ENCODE results near the gene FCHSD2. TPM values are rescaled to one million over a fixed set of nuclear protein-coding genes. Genes with fewer than 3 reads are reported as not detected.
A peak's percentile ranks its signal among the peaks of the same experiment; 100 is the strongest.

The FCHSD2 gene
- polyA plus RNA-seq, 3 donors = 14.5 to 43.5 (median 16.6) TPM

DNA sequence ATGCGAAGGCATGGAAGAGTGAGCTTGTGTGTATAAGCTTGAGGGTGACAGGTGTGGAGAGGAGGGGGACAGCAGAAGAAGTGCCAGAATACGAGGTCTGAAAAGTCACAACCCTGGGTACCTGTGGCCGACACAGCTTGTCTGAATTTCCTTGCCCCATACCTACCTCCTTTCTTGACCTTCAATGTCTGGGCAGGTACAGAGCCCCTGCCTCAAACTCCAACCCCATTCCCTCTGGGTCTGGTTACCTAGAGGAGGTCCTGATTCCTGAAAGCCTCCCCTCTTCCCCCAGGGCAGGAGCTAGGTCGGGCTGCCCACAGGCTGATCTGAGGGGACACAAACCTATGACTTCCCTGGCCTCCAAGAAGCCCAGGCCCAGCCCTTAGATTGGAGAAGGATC lies 36.6 kb upstream of the FCHSD2 start:
- Mint-ChIP-seq H3K27ac (peak overlapping the region in 1 of 7 donors; percentile 1), H3K27me3 (ENCODE audit: low read depth in 3 of 3) (peaks cover 0 to 4% (median 4%) of the 10 kb centered on the region in 3 donors), H3K9me3 (peaks cover 0 to 3% (median 0%) of the 10 kb centered on the region in 7 donors)

DNA sequence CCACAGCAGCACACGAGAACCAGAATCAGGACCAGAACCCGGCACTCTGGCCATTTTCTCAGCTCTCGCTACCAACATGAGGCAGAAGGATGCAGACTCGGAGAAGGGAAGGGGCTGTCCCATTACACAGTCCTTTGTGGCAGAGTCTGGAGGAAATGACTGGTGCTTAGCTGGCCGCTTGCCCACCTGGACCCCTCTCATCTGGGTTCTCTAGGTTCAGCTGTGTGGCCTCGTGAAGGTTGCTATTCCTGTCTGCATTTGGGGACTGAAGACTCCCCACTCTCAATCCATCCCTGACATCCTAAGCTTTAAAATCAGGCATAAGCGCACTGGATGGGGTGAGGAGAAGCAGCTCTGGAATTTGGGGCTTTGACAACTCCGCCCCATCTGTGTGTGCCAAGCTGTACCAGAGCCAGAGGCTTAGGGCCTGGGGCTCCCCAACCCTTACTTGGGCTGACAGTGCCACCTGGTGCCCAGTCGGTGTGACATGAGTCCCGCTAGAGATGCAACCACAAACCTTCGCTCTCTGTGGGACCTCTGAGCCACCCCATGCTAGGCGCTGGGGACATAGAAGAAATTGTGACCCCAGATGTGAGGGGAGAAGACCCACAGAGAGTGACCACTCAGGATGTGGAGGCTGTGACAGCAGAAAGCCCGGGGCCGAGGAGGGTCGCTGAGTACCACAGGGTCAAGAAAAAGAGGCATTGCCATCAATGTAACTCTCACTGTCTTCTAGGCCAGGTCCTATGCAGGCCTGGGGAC lies 35.8 kb upstream of the FCHSD2 start:
- Histone ChIP-seq H3K4me1 (ENCODE audit: control insufficient read depth in 1 of 2, insufficient read depth in 2 of 2, low read length in 2 of 2) (peaks cover 7 to 9% of the 10 kb centered on the region in 2 donors), H3K79me2 (ENCODE audit: insufficient read depth, low read length) (no peaks in the 10 kb centered on the region), H3K9ac (ENCODE audit: insufficient read depth, low read length, poor library complexity, severe bottlenecking) (no peak overlapping the region), H3K4me2 (replicated peaks; ENCODE audit: extremely low read depth, low read length, poor library complexity, severe bottlenecking) (no peak overlapping the region), H3K27me3 (ENCODE audit: control insufficient read depth in 2 of 2, insufficient read depth in 2 of 2, low read length in 2 of 2) (no peaks in the 10 kb centered on the region), H4K20me1 (ENCODE audit: insufficient read depth, low read length) (no peaks in the 10 kb centered on the region), H3K9me3 (replicated peaks in 1 of 2; ENCODE audit: control insufficient read depth in 1 of 2, insufficient read depth in 1 of 2, low read length in 2 of 2) (no peaks in the 10 kb centered on the region), H3K4me3 (replicated peaks in 1 of 3; ENCODE audit: low read depth in 2 of 3, low read length in 3 of 3) (no peak overlapping the region), H3K27ac (ENCODE audit: low read depth in 1 of 2, low read length in 2 of 2) (no peak overlapping the region), H3K36me3 (replicated peaks in 1 of 2; ENCODE audit: control insufficient read depth in 1 of 2, insufficient read depth in 2 of 2, low read length in 2 of 2) (no peaks in the 10 kb centered on the region), H2AFZ (ENCODE audit: insufficient read depth, low read depth, low read length, poor library complexity, severe bottlenecking) (peak overlapping the region; percentile 64)
- peak; percentile 70 to 85 (median 81) for DNase-seq
- Mint-ChIP-seq H3K27ac (peak overlapping the region in 1 of 7 donors; percentile 1), H3K4me3 (no peak overlapping the region), H3K4me1 (peaks cover 16% of the 10 kb centered on the region), H3K9me3 (peaks cover 0 to 3% (median 0%) of the 10 kb centered on the region in 7 donors), H3K27me3 (ENCODE audit: low read depth in 3 of 3) (peaks cover 0 to 4% (median 4%) of the 10 kb centered on the region in 3 donors), H3K36me3 (no peaks in the 10 kb centered on the region)
- TF ChIP-seq, protein P1, sequence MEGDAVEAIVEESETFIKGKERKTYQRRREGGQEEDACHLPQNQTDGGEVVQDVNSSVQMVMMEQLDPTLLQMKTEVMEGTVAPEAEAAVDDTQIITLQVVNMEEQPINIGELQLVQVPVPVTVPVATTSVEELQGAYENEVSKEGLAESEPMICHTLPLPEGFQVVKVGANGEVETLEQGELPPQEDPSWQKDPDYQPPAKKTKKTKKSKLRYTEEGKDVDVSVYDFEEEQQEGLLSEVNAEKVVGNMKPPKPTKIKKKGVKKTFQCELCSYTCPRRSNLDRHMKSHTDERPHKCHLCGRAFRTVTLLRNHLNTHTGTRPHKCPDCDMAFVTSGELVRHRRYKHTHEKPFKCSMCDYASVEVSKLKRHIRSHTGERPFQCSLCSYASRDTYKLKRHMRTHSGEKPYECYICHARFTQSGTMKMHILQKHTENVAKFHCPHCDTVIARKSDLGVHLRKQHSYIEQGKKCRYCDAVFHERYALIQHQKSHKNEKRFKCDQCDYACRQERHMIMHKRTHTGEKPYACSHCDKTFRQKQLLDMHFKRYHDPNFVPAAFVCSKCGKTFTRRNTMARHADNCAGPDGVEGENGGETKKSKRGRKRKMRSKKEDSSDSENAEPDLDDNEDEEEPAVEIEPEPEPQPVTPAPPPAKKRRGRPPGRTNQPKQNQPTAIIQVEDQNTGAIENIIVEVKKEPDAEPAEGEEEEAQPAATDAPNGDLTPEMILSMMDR (IDR thresholded peaks at IDR 0.05) = peak; percentile 87
- intact Hi-C loops (cut with micrococcal nuclease) = loop anchor here (2.0 to 10.0 kb wide), 6 partner anchors 255 to 493 kb away; no protein-coding TSS in a partner anchor
- WGBS (ENCODE audit: insufficient coverage) = 39% methylated on average over 10 of the region's 15 CpGs

More for the DNA sequence above, 36.6 kb upstream of the FCHSD2 start:
- DNase-seq = no peak
- no peaks in the 10 kb centered on the region for H3K27me3 ChIP-seq (ENCODE audit: control insufficient read depth in 2 of 2, insufficient read depth in 2 of 2, low read length in 2 of 2)
- H3K4me1 Mint-ChIP-seq = peaks cover 16% of the 10 kb centered on the region
- intact Hi-C loops (cut with micrococcal nuclease) = loop anchor here (2.0 to 10.0 kb wide), 6 partner anchors 256 to 494 kb away; no protein-coding TSS in a partner anchor
- WGBS (ENCODE audit: insufficient coverage) = 100% methylated on average over 1 of the region's 4 CpGs
- no peaks in the 10 kb centered on the region for H3K79me2 ChIP-seq (ENCODE audit: insufficient read depth, low read length)
- no peaks in the 10 kb centered on the region for H3K9me3 ChIP-seq (replicated peaks in 1 of 2; ENCODE audit: control insufficient read depth in 1 of 2, insufficient read depth in 1 of 2, low read length in 2 of 2)
- H3K4me2 ChIP-seq (replicated peaks; ENCODE audit: extremely low read depth, low read length, poor library complexity, severe bottlenecking) = no peak overlapping the region
- no peaks in the 10 kb centered on the region for H3K36me3 ChIP-seq (replicated peaks in 1 of 2; ENCODE audit: control insufficient read depth in 1 of 2, insufficient read depth in 2 of 2, low read length in 2 of 2)
- no peak overlapping the region for H3K4me3 ChIP-seq (replicated peaks in 1 of 3; ENCODE audit: low read depth in 2 of 3, low read length in 3 of 3)
- no peaks in the 10 kb centered on the region for H3K36me3 Mint-ChIP-seq
- no peak overlapping the region for H3K27ac ChIP-seq (ENCODE audit: low read depth in 1 of 2, low read length in 2 of 2)
- peaks cover 7 to 9% of the 10 kb centered on the region in 2 donors for H3K4me1 ChIP-seq (ENCODE audit: control insufficient read depth in 1 of 2, insufficient read depth in 2 of 2, low read length in 2 of 2)
- H2AFZ ChIP-seq (ENCODE audit: insufficient read depth, low read depth, low read length, poor library complexity, severe bottlenecking) = no peak overlapping the region
- H4K20me1 ChIP-seq (ENCODE audit: insufficient read depth, low read length) = no peaks in the 10 kb centered on the region
- TF ChIP-seq, protein P1 (IDR thresholded peaks at IDR 0.05) = no peak
- no peak overlapping the region for H3K4me3 Mint-ChIP-seq
- no peak overlapping the region for H3K9ac ChIP-seq (ENCODE audit: insufficient read depth, low read length, poor library complexity, severe bottlenecking)

Measured in CD14-positive monocyte (primary cell).